GM12892 (cell line): Measurements from ENCODE around the gene ACER3.

ENCODE experiments used
- POLR2A ChIP-seq: IDR thresholded peaks from 2 replicates; pipeline ENCODE4 v1.6.1; 2011; ENCODE audit warnings: low read depth, low read length, control low read depth
- POLR2AphosphoS5 ChIP-seq: IDR thresholded peaks from 2 replicates; pipeline ENCODE4 v1.6.1; 2011; ENCODE audit warnings: low read depth, low read length, control low read depth
- TAF1 ChIP-seq: IDR thresholded peaks from 2 replicates; pipeline ENCODE4 v1.6.1; 2011; ENCODE audit warnings: low read depth, mild to moderate bottlenecking, control low read depth, low read length, borderline replicate concordance

DNA sequence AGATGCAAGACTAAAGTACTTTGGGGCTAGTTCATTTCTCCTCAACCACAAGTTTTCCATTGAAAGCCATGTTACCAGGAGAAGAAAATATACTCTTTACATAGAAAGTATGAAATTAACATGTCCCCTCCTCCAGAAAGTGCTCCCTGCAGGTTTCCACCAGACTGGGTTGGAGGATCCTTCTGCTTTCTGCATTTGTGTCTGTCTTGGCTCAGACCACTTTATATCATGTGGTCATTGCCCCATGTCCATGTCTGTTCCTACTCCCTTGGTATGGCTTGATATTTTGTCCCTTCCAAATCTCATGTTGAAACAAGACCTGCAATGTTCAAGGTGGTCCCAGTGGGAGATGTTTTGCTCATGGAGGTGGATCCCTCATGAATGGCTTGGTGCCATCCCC, 28.4 kb upstream of the ACER3 start:
- TF ChIP-seq POLR2AphosphoS5 (no peak), POLR2A (no peak), TAF1 (no peak)
